AG09309 (cell line): Measurements from ENCODE around the gene ARPP21.

Source experiments
- DNase-seq: peaks from one replicate; pipeline ENCODE4 v3.0.0-alpha.2; 2010; ENCODE audit warnings: low read depth
- H3K4me3 ChIP-seq: 2 replicates; pipeline ENCODE4 v1.5.1; 2011; ENCODE audit warnings: mild to moderate bottlenecking, low read depth, low read length, moderate library complexity; ENCODE audit not compliant: control insufficient read depth
- CTCF ChIP-seq: IDR thresholded peaks from 2 replicates; pipeline ENCODE4 v1.5.1; 2011; ENCODE audit warnings: mild to moderate bottlenecking, low read depth, low read length, inconsistent platforms; ENCODE audit not compliant: insufficient read depth, control insufficient read depth; ENCODE audit errors: missing control alignments

ARPP21 gene

GRCh38 chr3:35782355-35782754 lies 143.0 kb downstream of the ARPP21 start:
- H3K4me3 ChIP-seq = no peak overlapping the region
- no peak for TF ChIP-seq CTCF
- DNase-seq = no peak

GRCh38 chr3:35784169-35784568 lies 144.8 kb downstream of the ARPP21 start:
- no peak overlapping the region for H3K4me3 ChIP-seq
- no peak for TF ChIP-seq CTCF
- no peak for DNase-seq

- no peak for TF ChIP-seq CTCF
- no peak overlapping the region for H3K4me3 ChIP-seq
- DNase-seq = no peak
Measured at GRCh38 chr3:35785234-35785888, 146.0 kb downstream of the ARPP21 start.

GRCh38 chr3:35787936-35788335 lies 148.6 kb downstream of the ARPP21 start:
- no peak for TF ChIP-seq CTCF
- H3K4me3 ChIP-seq = no peak overlapping the region
- DNase-seq = no peak

- TF ChIP-seq CTCF = no peak
- no peak for DNase-seq
- H3K4me3 ChIP-seq = no peak overlapping the region
Measured at GRCh38 chr3:35789042-35789831, 149.9 kb downstream of the ARPP21 start.

- TF ChIP-seq CTCF = no peak
- H3K4me3 ChIP-seq = no peak overlapping the region
- DNase-seq = no peak
Measured at GRCh38 chr3:35790764-35791163, 151.4 kb downstream of the ARPP21 start.
